Measurements from ENCODE around the gene RNF213.

The RNF213 gene

GRCh38 chr17:80320496-80320895 is 59.8 kb downstream of the RNF213 start:
- Histone ChIP-seq H3K9me3 (ENCODE audit: insufficient read depth, low read length) (peaks cover 5% of the 10 kb centered on the region; the same call in 1 of the 2 replicates), H3K36me3 (ENCODE audit: low read length) (no peaks in the 10 kb centered on the region), H3K4me2 (ENCODE audit: low read depth, low read length, poor library complexity, severe bottlenecking) (no peak overlapping the region), H3K79me2 (ENCODE audit: insufficient read depth, low read length) (no peaks in the 10 kb centered on the region), H2AFZ (ENCODE audit: low read depth, low read length, severe bottlenecking) (no peak overlapping the region), H3K9me2 (replicated peaks; ENCODE audit: insufficient read depth, low read length) (no peaks in the 10 kb centered on the region), H3F3A (ENCODE audit: insufficient read depth) (no peaks in the 10 kb centered on the region), H4K20me1 (ENCODE audit: low read depth, low read length) (no peaks in the 10 kb centered on the region), H3K27me3 (ENCODE audit: low read length) (no peaks in the 10 kb centered on the region), H3K27ac (ENCODE audit: low read depth, low read length) (no peak overlapping the region), H3K9ac (ENCODE audit: low read length) (no peak overlapping the region), H3K4me3 (ENCODE audit: insufficient read depth, low read length, poor library complexity, severe bottlenecking) (no peak overlapping the region)
- TF ChIP-seq EZH2phosphoT487 (conservative IDR thresholded peaks at IDR 0.05; ENCODE audit: low read length) = no peak
- TF ChIP-seq CTCF (IDR thresholded peaks at IDR 0.05; ENCODE audit: insufficient read depth, low read length, poor library complexity, severe bottlenecking) = no peak

DNA sequence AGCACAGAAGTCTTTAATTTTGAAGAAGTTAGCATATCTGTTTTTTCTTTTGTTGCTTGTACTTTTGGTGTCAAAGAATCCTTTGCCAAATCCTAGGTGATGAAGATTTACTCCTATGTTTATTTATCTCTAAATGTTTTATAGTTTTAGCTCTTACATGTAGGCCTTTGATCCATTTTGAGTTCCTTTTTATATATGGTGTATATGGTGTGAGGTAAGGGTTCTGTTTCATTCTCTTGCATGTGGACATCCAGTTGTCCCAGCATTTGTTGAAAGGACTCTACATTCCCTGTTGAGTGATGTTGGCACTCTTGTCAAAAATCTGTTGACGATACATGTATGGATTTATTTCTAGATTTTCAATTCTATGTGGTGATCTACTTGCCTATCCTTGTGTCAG is 62.2 kb downstream of the RNF213 start:
- H3K4me3 ChIP-seq (ENCODE audit: insufficient read depth, low read length, poor library complexity, severe bottlenecking) = no peak overlapping the region
- TF ChIP-seq EZH2phosphoT487 (conservative IDR thresholded peaks at IDR 0.05; ENCODE audit: low read length) (no peak), CTCF (IDR thresholded peaks at IDR 0.05; ENCODE audit: insufficient read depth, low read length, poor library complexity, severe bottlenecking) (no peak)
- no peaks in the 10 kb centered on the region for H3K27me3 ChIP-seq (ENCODE audit: low read length)
- no peaks in the 10 kb centered on the region for H3F3A ChIP-seq (ENCODE audit: insufficient read depth)
- H3K79me2 ChIP-seq (ENCODE audit: insufficient read depth, low read length) = no peaks in the 10 kb centered on the region
- H3K4me2 ChIP-seq (ENCODE audit: low read depth, low read length, poor library complexity, severe bottlenecking) = no peak overlapping the region
- H3K9me2 ChIP-seq (replicated peaks; ENCODE audit: insufficient read depth, low read length) = no peaks in the 10 kb centered on the region
- no peak overlapping the region for H2AFZ ChIP-seq (ENCODE audit: low read depth, low read length, severe bottlenecking)
- H4K20me1 ChIP-seq (ENCODE audit: low read depth, low read length) = no peaks in the 10 kb centered on the region
- no peak overlapping the region for H3K27ac ChIP-seq (ENCODE audit: low read depth, low read length)
- H3K9me3 ChIP-seq (ENCODE audit: insufficient read depth, low read length) = peaks cover 5% of the 10 kb centered on the region; the same call in 1 of the 2 replicates
- H3K36me3 ChIP-seq (ENCODE audit: low read length) = no peaks in the 10 kb centered on the region
- H3K9ac ChIP-seq (ENCODE audit: low read length) = no peak overlapping the region

- H3K9me3 ChIP-seq (ENCODE audit: insufficient read depth, low read length) = peaks cover 5% of the 10 kb centered on the region; the same call in 1 of the 2 replicates
- no peak overlapping the region for H3K27ac ChIP-seq (ENCODE audit: low read depth, low read length)
- no peak for TF ChIP-seq EZH2phosphoT487 (conservative IDR thresholded peaks at IDR 0.05; ENCODE audit: low read length)
- no peak for TF ChIP-seq CTCF (IDR thresholded peaks at IDR 0.05; ENCODE audit: insufficient read depth, low read length, poor library complexity, severe bottlenecking)
- H3K36me3 ChIP-seq (ENCODE audit: low read length) = no peaks in the 10 kb centered on the region
- no peaks in the 10 kb centered on the region for H3K9me2 ChIP-seq (replicated peaks; ENCODE audit: insufficient read depth, low read length)
- H2AFZ ChIP-seq (ENCODE audit: low read depth, low read length, severe bottlenecking) = no peak overlapping the region
- no peak overlapping the region for H3K9ac ChIP-seq (ENCODE audit: low read length)
- no peak overlapping the region for H3K4me3 ChIP-seq (ENCODE audit: insufficient read depth, low read length, poor library complexity, severe bottlenecking)
- H3F3A ChIP-seq (ENCODE audit: insufficient read depth) = no peaks in the 10 kb centered on the region
- no peaks in the 10 kb centered on the region for H4K20me1 ChIP-seq (ENCODE audit: low read depth, low read length)
- H3K79me2 ChIP-seq (ENCODE audit: insufficient read depth, low read length) = no peaks in the 10 kb centered on the region
- H3K27me3 ChIP-seq (ENCODE audit: low read length) = no peaks in the 10 kb centered on the region
- H3K4me2 ChIP-seq (ENCODE audit: low read depth, low read length, poor library complexity, severe bottlenecking) = no peak overlapping the region
Observed at GRCh38 chr17:80323982-80324381, 63.3 kb downstream of the RNF213 start.

Data from SU-DHL-6 (cell line).